22Rv1 (cell line): ENCODE data around the gene H3-3A.

Experiments used
- CTCF ChIP-seq: fragments of 450-650 bp; IDR thresholded peaks from 2 replicates; pipeline ENCODE4 v1.5.1; 2017; ENCODE audit warnings: mild to moderate bottlenecking
- ZFX ChIP-seq: fragments of 450-650 bp; IDR thresholded peaks from 2 replicates; pipeline ENCODE4 v1.6.1; 2017; ENCODE audit warnings: antibody characterized with exemption, borderline replicate concordance

GRCh38 chr1:226082959-226083301 lies 20.4 kb downstream of the H3-3A start:
- no peak for TF ChIP-seq CTCF
- no peak for TF ChIP-seq ZFX
